Upper lobe of left lung (tissue), 6 donors: ENCODE results near the gene SMTNL1. TPM values are rescaled to one million over a fixed set of nuclear protein-coding genes. Genes with fewer than 3 reads are reported as not detected.
A peak's percentile ranks its signal among the peaks of the same experiment; 100 is the strongest.

ENCODE experiments used
- ATAC-seq, 2 donors: fragments of 200-7000 bp; cut with Tn5 transposase; one replicate each; pipeline ENCODE4 v1.9.1; 2022; ENCODE audit warnings: mild to moderate bottlenecking in 2 of 2, moderate library complexity in 2 of 2; ENCODE audit not compliant: low FRiP score in 2 of 2
- DNase-seq, 2 donors: peaks; one replicate each; pipeline ENCODE4 v3.0.0-alpha.2; 2019 to 2020
- H3K27ac ChIP-seq, 4 donors: fragments of 200-600 bp; sonication (generic); one replicate each; pipeline ENCODE4 v1.5.1; 2016 to 2019
- H3K27me3 ChIP-seq, 4 donors: fragments of 200-600 bp; sonication (generic); one replicate each; pipeline ENCODE4 v1.5.1; 2017 to 2019
- H3K36me3 ChIP-seq, 4 donors: fragments of 200-600 bp; sonication (generic); one replicate each; pipeline ENCODE4 v1.5.1; 2016 to 2019
- H3K4me1 ChIP-seq, 4 donors: fragments of 200-600 bp; sonication (generic); one replicate each; pipeline ENCODE4 v1.5.1; 2018 to 2019
- H3K4me3 ChIP-seq, 4 donors: fragments of 200-600 bp; sonication (generic); one replicate each; pipeline ENCODE4 v1.5.1; 2017 to 2019; ENCODE audit warnings: mild to moderate bottlenecking in 2 of 4, moderate library complexity in 1 of 4
- H3K9me3 ChIP-seq, 4 donors: fragments of 200-600 bp; sonication (generic); one replicate each; pipeline ENCODE4 v1.5.1; 2018 to 2019
- CTCF ChIP-seq, 6 experiments: fragments of 450-650 bp in 4 of 6; fragments of 200-600 bp in 2 of 6; sonication (generic) in 2 of 6; IDR thresholded peaks; one replicate each; pipeline ENCODE4 v1.5.1; 2016 to 2019; ENCODE audit warnings: antibody characterized with exemption in 6 of 6
- EP300 ChIP-seq, 4 donors: sonication (generic); formaldehyde crosslinking; IDR thresholded peaks; one replicate each; pipeline ENCODE4 v1.5.1; 2017; ENCODE audit warnings: antibody characterized with exemption in 4 of 4, control low read depth in 2 of 4
- POLR2A ChIP-seq, 4 donors: fragments of 450-650 bp; IDR thresholded peaks; one replicate each; pipeline ENCODE4 v1.5.1; 2016 to 2017; ENCODE audit warnings: antibody characterized with exemption in 4 of 4, mild to moderate bottlenecking in 2 of 4
- POLR2AphosphoS5 ChIP-seq, 2 donors: sonication (generic); formaldehyde crosslinking; IDR thresholded peaks; one replicate each; pipeline ENCODE4 v1.5.1; 2017; ENCODE audit warnings: antibody characterized with exemption in 2 of 2
- WGBS, 2 donors: methylation state at CpG; one replicate each; pipeline ENCODE4 v1.1.5; 2017 to 2018; 5-methylcytosine and 5-hydroxymethylcytosine counted together
- total RNA-seq, 6 donors: library from RNA; depleted of rRNA in 4 of 6; stranded (reverse); fragments of >200 nt in 4 of 6; gene quantifications; one replicate each; pipeline versions ENCODE4 v1.1.0 to v1.2.1, GENCODE V29; 2016 to 2021
- donor health status: DM: no; HTN: no; CAD: no; lungs with moderate emphysema.
- donor health status: DM: no; HTN: yes; CAD: no; lungs with severe emphysema.

SMTNL1 gene
- total RNA-seq, 6 donors from 2014 or later: not detected

- H3K36me3 ChIP-seq: no peaks in the 10 kb centered on the region
- WGBS, 2 donors: 23 to 25% methylated on average over 14 to 23 of the region's 35 CpGs
- H3K27ac ChIP-seq: peak overlapping the region in 3 of 4 donors; percentile 71 to 77 (median 73)
- no peaks in the 10 kb centered on the region for H3K9me3 ChIP-seq
- TF ChIP-seq POLR2A (IDR thresholded peaks at IDR 0.05) (no peak), CTCF (IDR thresholded peaks at IDR 0.05) (no peak), EP300 (IDR thresholded peaks at IDR 0.05) (no peak), POLR2AphosphoS5 (IDR thresholded peaks at IDR 0.05) (no peak)
- peaks cover 11 to 27% (median 16%) of the 10 kb centered on the region in 4 donors for H3K4me1 ChIP-seq
- ATAC-seq: peak; percentile 59 to 65
- peak; percentile 58 to 88 for DNase-seq
- no peaks in the 10 kb centered on the region for H3K27me3 ChIP-seq
- peak overlapping the region; percentile 65 to 89 (median 80) for H3K4me3 ChIP-seq
Measured at GRCh38 chr11:57513911-57514537, 23.4 kb upstream of the SMTNL1 start.

DNA sequence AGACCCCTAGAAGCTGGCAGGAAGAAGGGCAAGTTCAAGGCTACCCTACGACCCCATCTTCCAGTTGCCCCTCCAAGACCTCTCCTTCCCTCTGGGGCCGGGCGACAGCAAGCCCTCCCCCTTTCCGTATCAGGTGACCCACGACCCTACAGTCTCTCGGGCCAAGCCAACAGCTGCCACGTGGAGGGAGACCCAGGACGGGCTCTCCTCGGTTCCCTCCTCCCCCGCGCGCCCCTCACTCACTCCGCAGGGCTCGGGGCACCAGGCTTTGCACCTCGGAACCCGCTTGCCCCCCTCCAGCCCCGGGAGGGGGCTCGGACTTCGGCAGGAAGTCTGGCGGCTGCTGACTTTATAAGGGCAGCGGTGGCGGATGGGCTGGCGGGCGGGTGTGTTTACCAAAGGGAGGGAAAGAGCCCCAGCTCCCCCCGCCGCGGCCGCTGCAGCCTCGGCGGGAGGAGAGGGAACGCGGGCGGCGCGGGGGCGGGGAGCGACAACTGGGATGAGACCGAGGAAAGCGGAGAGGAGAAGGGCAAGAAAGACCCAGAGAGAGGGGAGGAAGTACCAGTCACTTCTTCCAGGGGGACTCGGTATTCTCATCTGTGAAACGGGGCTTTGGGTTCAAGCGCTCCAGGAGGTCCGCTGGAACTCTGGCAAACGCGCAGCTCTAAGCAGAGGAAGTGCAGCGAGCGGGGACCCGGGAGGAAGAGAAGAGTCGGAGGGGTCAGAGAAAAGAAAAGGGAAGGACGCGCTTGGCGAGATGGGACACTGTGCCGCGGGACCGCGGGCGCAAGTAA is 22.7 kb upstream of the SMTNL1 start:
- peak overlapping the region; percentile 20 to 77 (median 72) for H3K27ac ChIP-seq
- peak overlapping the region; percentile 65 to 89 (median 80) for H3K4me3 ChIP-seq
- WGBS, 2 donors: 0 to 1% methylated on average over 30 to 53 of the region's 57 CpGs
- no peaks in the 10 kb centered on the region for H3K27me3 ChIP-seq
- H3K36me3 ChIP-seq: no peaks in the 10 kb centered on the region
- H3K4me1 ChIP-seq: peaks cover 11 to 27% (median 16%) of the 10 kb centered on the region in 4 donors
- DNase-seq: peak; percentile 69 to 92
- TF ChIP-seq POLR2A (IDR thresholded peaks at IDR 0.05) (peak in 1 of 4 donors; percentile 10), POLR2AphosphoS5 (IDR thresholded peaks at IDR 0.05) (no peak)
- no peaks in the 10 kb centered on the region for H3K9me3 ChIP-seq
- peak; percentile 50 to 81 for ATAC-seq

GRCh38 chr11:57515332-57516060 is 21.9 kb upstream of the SMTNL1 start, which contains the start of gene SLC43A1:
SLC43A1 (minus strand) TSS chr11:57515702; CDS start chr11:57514111, 1,591 bp downstream.
- TF ChIP-seq CTCF (IDR thresholded peaks at IDR 0.05) (no peak), POLR2AphosphoS5 (IDR thresholded peaks at IDR 0.05) (no peak)
- 0% methylated on average over 13 to 61 of the region's 66 CpGs for WGBS, 2 donors
- Histone ChIP-seq H3K9me3 (no peaks in the 10 kb centered on the region), H3K27ac (peak within 1 kb of the TSS; percentile 20 to 77 (median 72)), H3K4me1 (peaks cover 11 to 27% (median 16%) of the 10 kb centered on the region in 4 donors), H3K36me3 (no peaks in the 10 kb centered on the region), H3K4me3 (peak within 1 kb of the TSS; percentile 65 to 89 (median 80)), H3K27me3 (no peaks in the 10 kb centered on the region)
- peak; percentile 54 to 84 for ATAC-seq
- peak; percentile 58 to 89 for DNase-seq

DNA sequence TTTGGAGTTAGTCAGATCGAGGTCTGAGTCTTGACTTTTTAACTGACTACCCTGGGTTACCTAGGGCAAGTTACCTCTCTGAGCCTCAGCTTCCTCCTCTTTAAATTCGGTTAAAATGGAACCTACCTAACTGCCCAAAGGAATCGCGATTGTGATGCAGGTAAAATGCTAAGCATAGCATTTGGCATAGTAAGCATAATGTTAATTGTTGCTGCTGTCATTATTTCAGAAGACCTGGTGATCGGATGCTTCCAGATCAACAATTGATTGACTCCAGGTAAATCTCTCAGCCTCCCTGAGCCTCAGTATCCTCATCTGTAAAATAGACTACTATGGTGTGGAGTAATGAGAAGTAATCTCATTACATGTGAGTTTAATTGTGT is 21.3 kb upstream of the SMTNL1 start:
- peak overlapping the region in 3 of 4 donors; percentile 71 to 77 (median 73) for H3K27ac ChIP-seq
- peaks cover 11 to 27% (median 16%) of the 10 kb centered on the region in 4 donors for H3K4me1 ChIP-seq

More for the DNA sequence above, 21.3 kb upstream of the SMTNL1 start:
- WGBS, 2 donors: 17 to 26% methylated on average over 5 of the region's 5 CpGs
- TF ChIP-seq EP300 (IDR thresholded peaks at IDR 0.05) (no peak), POLR2AphosphoS5 (IDR thresholded peaks at IDR 0.05) (no peak), CTCF (IDR thresholded peaks at IDR 0.05) (no peak), POLR2A (IDR thresholded peaks at IDR 0.05) (no peak)
- peak overlapping the region; percentile 65 to 89 (median 80) for H3K4me3 ChIP-seq
- H3K9me3 ChIP-seq: no peaks in the 10 kb centered on the region
- no peaks in the 10 kb centered on the region for H3K27me3 ChIP-seq
- H3K36me3 ChIP-seq: no peaks in the 10 kb centered on the region
- ATAC-seq: no peak
- no peak for DNase-seq
